ENCODE data around the gene GOLGA5.

The GOLGA5 gene

GRCh38 chr14:92800012-92800411, 5.9 kb downstream of the GOLGA5 start:
- Histone ChIP-seq H3F3A (ENCODE audit: insufficient read depth, low read length) (no peaks in the 10 kb centered on the region), H3K27me3 (ENCODE audit: insufficient read depth, low read length) (no peaks in the 10 kb centered on the region), H3K4me2 (ENCODE audit: low read length) (no peak overlapping the region), H3K9ac (ENCODE audit: low read length) (no peak overlapping the region), H4K20me1 (ENCODE audit: insufficient read depth, low read length) (no peaks in the 10 kb centered on the region), H3K79me2 (ENCODE audit: insufficient read depth, low read length) (peaks cover 37% of the 10 kb centered on the region), H3K9me3 (ENCODE audit: low read length) (no peaks in the 10 kb centered on the region; the same call in 1 of the 2 replicates), H3K36me3 (ENCODE audit: insufficient read depth, low read length) (peaks cover 35% of the 10 kb centered on the region), H3K9me2 (ENCODE audit: low read depth, low read length) (no peaks in the 10 kb centered on the region), H3K27ac (ENCODE audit: low read depth, low read length, poor library complexity, severe bottlenecking) (no peak overlapping the region), H2AFZ (ENCODE audit: low read length) (no peak overlapping the region), H3K4me1 (ENCODE audit: insufficient read depth, low read length, severe bottlenecking) (peaks cover 22% of the 10 kb centered on the region), H3K4me3 (ENCODE audit: low read depth, low read length, poor library complexity, severe bottlenecking) (no peak overlapping the region)
- TF ChIP-seq CTCF (IDR thresholded peaks at IDR 0.05; ENCODE audit: low read length) (no peak), EZH2 (IDR thresholded peaks at IDR 0.05; ENCODE audit: borderline replicate concordance, low read length) (no peak)

GRCh38 chr14:92800525-92800924, 6.4 kb downstream of the GOLGA5 start:
- no peaks in the 10 kb centered on the region for H3K9me2 ChIP-seq (ENCODE audit: low read depth, low read length)
- no peaks in the 10 kb centered on the region for H4K20me1 ChIP-seq (ENCODE audit: insufficient read depth, low read length)
- H3K4me1 ChIP-seq (ENCODE audit: insufficient read depth, low read length, severe bottlenecking), result peaks cover 17% of the 10 kb centered on the region
- peaks cover 34% of the 10 kb centered on the region for H3K79me2 ChIP-seq (ENCODE audit: insufficient read depth, low read length)
- TF ChIP-seq EZH2 (IDR thresholded peaks at IDR 0.05; ENCODE audit: borderline replicate concordance, low read length) (no peak), CTCF (IDR thresholded peaks at IDR 0.05; ENCODE audit: low read length) (no peak)
- no peak overlapping the region for H3K27ac ChIP-seq (ENCODE audit: low read depth, low read length, poor library complexity, severe bottlenecking)
- peaks cover 35% of the 10 kb centered on the region for H3K36me3 ChIP-seq (ENCODE audit: insufficient read depth, low read length)
- H3K4me3 ChIP-seq (ENCODE audit: low read depth, low read length, poor library complexity, severe bottlenecking), result no peak overlapping the region
- H3K9ac ChIP-seq (ENCODE audit: low read length), result no peak overlapping the region
- H2AFZ ChIP-seq (ENCODE audit: low read length), result no peak overlapping the region
- no peak overlapping the region for H3K4me2 ChIP-seq (ENCODE audit: low read length)
- H3F3A ChIP-seq (ENCODE audit: insufficient read depth, low read length), result no peaks in the 10 kb centered on the region
- no peaks in the 10 kb centered on the region for H3K27me3 ChIP-seq (ENCODE audit: insufficient read depth, low read length)
- no peaks in the 10 kb centered on the region; the same call in 1 of the 2 replicates for H3K9me3 ChIP-seq (ENCODE audit: low read length)

GRCh38 chr14:92801917-92802316, 7.8 kb downstream of the GOLGA5 start:
- Histone ChIP-seq H3K9ac (ENCODE audit: low read length) (no peak overlapping the region), H3K36me3 (ENCODE audit: insufficient read depth, low read length) (peaks cover 35% of the 10 kb centered on the region), H3F3A (ENCODE audit: insufficient read depth, low read length) (no peaks in the 10 kb centered on the region), H3K27me3 (ENCODE audit: insufficient read depth, low read length) (no peaks in the 10 kb centered on the region), H3K27ac (ENCODE audit: low read depth, low read length, poor library complexity, severe bottlenecking) (no peak overlapping the region), H3K4me3 (ENCODE audit: low read depth, low read length, poor library complexity, severe bottlenecking) (no peak overlapping the region), H3K4me1 (ENCODE audit: insufficient read depth, low read length, severe bottlenecking) (peaks cover 14% of the 10 kb centered on the region), H4K20me1 (ENCODE audit: insufficient read depth, low read length) (no peaks in the 10 kb centered on the region), H3K79me2 (ENCODE audit: insufficient read depth, low read length) (peaks cover 33% of the 10 kb centered on the region), H3K9me2 (ENCODE audit: low read depth, low read length) (no peaks in the 10 kb centered on the region), H3K4me2 (ENCODE audit: low read length) (no peak overlapping the region), H3K9me3 (ENCODE audit: low read length) (no peaks in the 10 kb centered on the region; the same call in 1 of the 2 replicates), H2AFZ (ENCODE audit: low read length) (no peak overlapping the region)
- TF ChIP-seq EZH2 (IDR thresholded peaks at IDR 0.05; ENCODE audit: borderline replicate concordance, low read length) (no peak), CTCF (IDR thresholded peaks at IDR 0.05; ENCODE audit: low read length) (no peak)
